Kidney (tissue), 14 donors: ENCODE data around the gene ANKS1B. TPM values are rescaled to one million over a fixed set of nuclear protein-coding genes. Genes with fewer than 3 reads are reported as not detected.

ENCODE experiments used
- DNase-seq, 5 donors: peaks; one replicate each; pipeline ENCODE4 v3.0.0-alpha.2; 2013 to 2020
- FAIRE-seq: peaks from 2 replicates; lab custom pipeline; 2012; peaks lifted over from hg19 to GRCh38; lab: Jason Lieb, UNC
- H3K27ac ChIP-seq, 2 donors: one replicate each; pipeline ENCODE4 v1.7.0; 2013; ENCODE audit warnings: low read depth in 2 of 2, low read length in 2 of 2, inconsistent platforms in 1 of 2
- H3K27me3 ChIP-seq: one replicate; pipeline ENCODE4 v1.7.1; 2013; ENCODE audit warnings: low read length, inconsistent platforms; ENCODE audit not compliant: control insufficient read depth, insufficient read depth
- H3K36me3 ChIP-seq, 3 donors: one replicate each; pipeline versions ENCODE4 v1.7.0 to v1.7.1; 2013; ENCODE audit warnings: low read length in 3 of 3, control low read depth in 1 of 3, inconsistent platforms in 1 of 3; ENCODE audit not compliant: insufficient read depth in 3 of 3, control insufficient read depth in 2 of 3
- H3K4me1 ChIP-seq, 3 donors: one replicate each; pipeline versions ENCODE4 v1.7.0 to v1.7.1; 2013; ENCODE audit warnings: low read length in 3 of 3, inconsistent platforms in 1 of 3, low read depth in 1 of 3; ENCODE audit not compliant: control insufficient read depth in 2 of 3, insufficient read depth in 2 of 3
- H3K4me3 ChIP-seq, 3 donors: one replicate each; pipeline versions ENCODE4 v1.7.0 to v1.8.1; 2013; ENCODE audit warnings: low read length in 3 of 3, control low read depth in 1 of 3, inconsistent platforms in 1 of 3
- H3K9ac ChIP-seq, 3 donors: one replicate each; pipeline versions ENCODE4 v1.7.0 to v1.7.1; 2013; ENCODE audit warnings: low read length in 3 of 3, control low read depth in 1 of 3, inconsistent platforms in 1 of 3
- H3K9me3 ChIP-seq, 3 donors: one replicate each; pipeline versions ENCODE4 v1.7.0 to v1.7.1; 2013; ENCODE audit warnings: low read length in 3 of 3, control low read depth in 1 of 3, inconsistent platforms in 1 of 3; ENCODE audit not compliant: control insufficient read depth in 2 of 3, insufficient read depth in 1 of 3
- intact Hi-C: fragments of 100-400 bp; cut with DNase I; formaldehyde crosslinking; loops from one replicate; pipeline ENCODE4 v1.11.1; 2022
- polyA plus RNA-seq: library from polyadenylated mRNA; stranded (reverse); fragments of 350-450 nt; fragmentation: Illumina TruSeq; extraction: RNeasy Lipid Tissue Mini Kit (QIAGEN cat#74804); gene quantifications from one replicate; pipeline ENCODE4 v1.2.3, GENCODE V29; 2014; ENCODE audit warnings: low read depth, low replicate concordance; ENCODE audit not compliant: insufficient read depth
- total RNA-seq: library from RNA; stranded (reverse); fragmentation: NEBNext Ultra II Directional; extraction: Animal tissue kit (Norgen Biotek cat#: 25700); gene quantifications from one replicate; pipeline ENCODE4 v1.2.1, GENCODE V29; 2021
- TF ChIP-seq, protein P1 (sequence below): IDR thresholded peaks from 3 replicates; pipeline ENCODE4 v1.5.1; 2012; ENCODE audit warnings: mild to moderate bottlenecking, moderate library complexity, borderline replicate concordance; ENCODE audit not compliant: insufficient read depth; ENCODE audit errors: extremely low read depth
- donor health status: control.
- donor health status: control.
- donor health status: control.
- donor health status: control.
- donor health status: control.
- donor health status: DM: yes; HTN: yes; CAD: no.
- donor health status: Normal renal cell carcinoma (clear cell type).

ANKS1B gene
- total and polyA plus RNA-seq, 2 donors from 2014 or later: 1.7 to 5.8 TPM

- TF ChIP-seq, protein P1, sequence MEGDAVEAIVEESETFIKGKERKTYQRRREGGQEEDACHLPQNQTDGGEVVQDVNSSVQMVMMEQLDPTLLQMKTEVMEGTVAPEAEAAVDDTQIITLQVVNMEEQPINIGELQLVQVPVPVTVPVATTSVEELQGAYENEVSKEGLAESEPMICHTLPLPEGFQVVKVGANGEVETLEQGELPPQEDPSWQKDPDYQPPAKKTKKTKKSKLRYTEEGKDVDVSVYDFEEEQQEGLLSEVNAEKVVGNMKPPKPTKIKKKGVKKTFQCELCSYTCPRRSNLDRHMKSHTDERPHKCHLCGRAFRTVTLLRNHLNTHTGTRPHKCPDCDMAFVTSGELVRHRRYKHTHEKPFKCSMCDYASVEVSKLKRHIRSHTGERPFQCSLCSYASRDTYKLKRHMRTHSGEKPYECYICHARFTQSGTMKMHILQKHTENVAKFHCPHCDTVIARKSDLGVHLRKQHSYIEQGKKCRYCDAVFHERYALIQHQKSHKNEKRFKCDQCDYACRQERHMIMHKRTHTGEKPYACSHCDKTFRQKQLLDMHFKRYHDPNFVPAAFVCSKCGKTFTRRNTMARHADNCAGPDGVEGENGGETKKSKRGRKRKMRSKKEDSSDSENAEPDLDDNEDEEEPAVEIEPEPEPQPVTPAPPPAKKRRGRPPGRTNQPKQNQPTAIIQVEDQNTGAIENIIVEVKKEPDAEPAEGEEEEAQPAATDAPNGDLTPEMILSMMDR: no peak
- peaks cover 0 to 5% (median 0%) of the 10 kb centered on the region in 3 donors for H3K36me3 ChIP-seq
- no peak for DNase-seq
- intact Hi-C loops: no loop called here
- no peaks in the 10 kb centered on the region for H3K27me3 ChIP-seq
- no peak for FAIRE-seq
- H3K4me3 ChIP-seq: no peak overlapping the region
- H3K9me3 ChIP-seq: no peaks in the 10 kb centered on the region
- H3K27ac ChIP-seq: no peak overlapping the region
- no peaks in the 10 kb centered on the region for H3K4me1 ChIP-seq
- H3K9ac ChIP-seq: no peak overlapping the region
Observed at GRCh38 chr12:98735821-98736220, 1248.9 kb downstream of the ANKS1B start.

DNA sequence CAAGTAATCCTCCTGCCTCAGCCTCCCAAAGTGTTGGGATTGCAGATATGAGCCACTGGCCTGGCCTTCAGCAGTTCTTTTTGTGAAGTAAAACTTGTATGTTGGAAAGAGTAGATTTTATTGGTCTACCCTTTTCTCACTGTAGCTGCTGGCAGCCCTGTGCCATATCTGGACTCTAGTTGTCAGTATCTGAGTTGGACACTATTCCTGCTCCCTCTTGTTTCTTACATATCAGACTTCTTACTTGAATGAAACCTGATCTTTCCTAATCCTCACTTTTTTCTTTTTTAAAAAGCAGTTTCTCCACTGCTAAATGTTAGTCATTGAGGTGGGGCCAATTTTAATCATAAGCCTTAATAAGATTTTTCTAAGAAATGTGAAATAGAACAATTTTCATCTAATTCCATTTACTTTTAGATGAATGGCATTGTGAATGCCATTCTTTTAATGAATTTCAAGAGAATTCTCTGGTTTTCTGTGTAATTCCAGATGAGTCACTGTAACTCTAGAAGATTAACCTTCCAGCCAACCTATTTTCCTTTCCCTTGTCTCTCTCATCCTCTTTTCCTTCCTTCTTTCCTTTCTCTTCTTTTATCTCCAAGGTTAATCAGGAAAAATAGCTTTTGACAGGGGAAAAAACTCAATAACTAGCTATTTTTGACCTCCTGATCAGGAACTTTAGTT lies 1250.9 kb downstream of the ANKS1B start:
- H3K27ac ChIP-seq: no peak overlapping the region
- H3K9ac ChIP-seq: no peak overlapping the region
- no peaks in the 10 kb centered on the region for H3K9me3 ChIP-seq
- H3K4me1 ChIP-seq: no peaks in the 10 kb centered on the region
- FAIRE-seq: no peak
- no peak overlapping the region for H3K4me3 ChIP-seq
- TF ChIP-seq, protein P1: no peak
- intact Hi-C loops: no loop called here
- DNase-seq: no peak
- peaks cover 0 to 6% (median 0%) of the 10 kb centered on the region in 3 donors for H3K36me3 ChIP-seq
- H3K27me3 ChIP-seq: no peaks in the 10 kb centered on the region

DNA sequence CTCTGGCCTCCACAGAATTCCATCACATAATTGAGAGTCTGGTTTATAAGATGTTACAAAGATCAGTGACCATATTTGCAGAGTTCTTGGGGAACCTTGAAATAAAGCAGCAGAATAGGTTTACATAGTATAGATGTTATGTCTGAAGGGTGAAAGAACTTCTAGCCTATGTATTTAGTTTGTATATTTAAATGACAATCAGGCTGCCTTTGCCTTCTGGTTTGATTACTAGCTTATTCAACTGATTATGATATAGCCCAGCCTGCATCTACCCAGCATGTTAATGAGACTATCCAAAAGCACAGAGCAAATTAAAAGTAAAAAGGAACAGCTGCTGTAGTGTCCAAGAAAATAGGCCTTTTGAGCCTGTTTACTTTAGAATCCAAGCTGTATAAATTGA lies 1254.3 kb downstream of the ANKS1B start:
- H3K4me1 ChIP-seq: no peaks in the 10 kb centered on the region
- DNase-seq (peak in 1 of 5 donors; percentile 35), FAIRE-seq (no peak)
- no peak overlapping the region for H3K9ac ChIP-seq
- H3K4me3 ChIP-seq: no peak overlapping the region
- TF ChIP-seq, protein P1: no peak
- intact Hi-C loops: no loop called here
- H3K27ac ChIP-seq: no peak overlapping the region
- no peaks in the 10 kb centered on the region for H3K27me3 ChIP-seq
- no peaks in the 10 kb centered on the region for H3K9me3 ChIP-seq
- peaks cover 3 to 13% (median 5%) of the 10 kb centered on the region in 3 donors for H3K36me3 ChIP-seq
